GM18870 (cell line): Measurements from ENCODE around the gene SLC25A43.
A peak's percentile ranks its signal among the peaks of the same experiment; 100 is the strongest.
"Not testable (repeated sequence)": the region's sequence is repeated elsewhere in the genome, so short reads cannot be mapped to it uniquely, and the experiment has no call there.

Source experiments
- ATAC-seq: cut with Tn5 transposase; IDR thresholded peaks from one replicate; pipeline ENCODE4 v1.9.1; 2021; ENCODE audit warnings: moderate library complexity; ENCODE audit not compliant: unreplicated experiment

The SLC25A43 gene

DNA sequence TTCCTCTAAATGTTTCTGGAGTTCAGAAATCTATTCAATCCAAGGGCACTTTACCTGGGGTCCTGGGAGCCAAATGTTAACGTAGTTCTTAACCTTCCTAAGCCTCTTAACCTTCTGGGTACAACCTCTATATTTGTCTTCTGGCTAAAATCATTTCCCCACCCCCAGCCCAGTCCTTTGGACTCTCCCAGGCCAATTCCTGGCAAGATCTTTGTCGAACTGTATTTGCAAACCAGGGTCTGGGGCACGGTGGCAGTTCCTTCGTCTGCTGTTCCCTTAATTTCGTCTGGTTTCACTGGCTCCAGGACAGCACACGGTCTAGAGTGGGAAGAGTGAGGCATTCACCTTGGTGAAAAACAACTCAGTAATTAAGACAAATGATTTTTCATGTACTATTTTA is 68.3 kb downstream of the SLC25A43 start:
- no peak for ATAC-seq

DNA sequence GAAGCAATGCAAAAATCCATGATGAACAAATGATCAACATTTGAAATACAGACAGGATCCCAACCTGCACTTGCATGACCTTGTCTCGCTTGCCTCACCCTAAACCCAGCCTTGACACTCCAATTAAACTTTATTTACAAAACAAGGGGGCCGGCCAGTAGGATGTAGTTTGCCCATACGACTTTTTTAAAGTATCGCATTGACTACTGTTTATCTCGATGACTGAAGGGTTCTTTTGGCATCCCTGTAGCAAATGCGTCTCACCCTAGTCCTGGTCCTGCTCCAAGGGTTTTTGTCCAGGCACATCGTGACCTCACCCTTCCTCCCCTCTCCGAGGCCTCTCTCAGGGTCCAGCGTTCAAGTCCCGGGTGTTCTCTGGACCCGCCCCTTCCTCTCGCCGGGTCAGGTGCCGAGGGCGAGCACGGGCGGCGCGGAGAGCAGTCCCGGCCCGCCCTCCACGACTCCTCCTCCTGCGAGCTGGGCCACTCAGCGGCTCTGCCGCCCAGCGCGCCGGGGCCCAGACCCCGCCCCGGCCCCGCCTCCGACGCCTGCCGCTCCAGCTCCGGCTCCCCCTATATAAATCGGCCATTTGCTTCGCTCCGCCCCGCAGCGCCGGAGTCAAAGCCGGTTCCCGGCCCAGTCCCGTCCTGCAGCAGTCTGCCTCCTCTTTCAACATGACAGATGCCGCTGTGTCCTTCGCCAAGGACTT is 68.9 kb downstream of the SLC25A43 start, which contains the start of gene SLC25A5:
Gene SLC25A5, plus strand, starts transcription at position 603 of the 709 bp plus-strand sequence. Its CDS starts 72 bp downstream, at position 675.
- ATAC-seq = peak; percentile 58

DNA sequence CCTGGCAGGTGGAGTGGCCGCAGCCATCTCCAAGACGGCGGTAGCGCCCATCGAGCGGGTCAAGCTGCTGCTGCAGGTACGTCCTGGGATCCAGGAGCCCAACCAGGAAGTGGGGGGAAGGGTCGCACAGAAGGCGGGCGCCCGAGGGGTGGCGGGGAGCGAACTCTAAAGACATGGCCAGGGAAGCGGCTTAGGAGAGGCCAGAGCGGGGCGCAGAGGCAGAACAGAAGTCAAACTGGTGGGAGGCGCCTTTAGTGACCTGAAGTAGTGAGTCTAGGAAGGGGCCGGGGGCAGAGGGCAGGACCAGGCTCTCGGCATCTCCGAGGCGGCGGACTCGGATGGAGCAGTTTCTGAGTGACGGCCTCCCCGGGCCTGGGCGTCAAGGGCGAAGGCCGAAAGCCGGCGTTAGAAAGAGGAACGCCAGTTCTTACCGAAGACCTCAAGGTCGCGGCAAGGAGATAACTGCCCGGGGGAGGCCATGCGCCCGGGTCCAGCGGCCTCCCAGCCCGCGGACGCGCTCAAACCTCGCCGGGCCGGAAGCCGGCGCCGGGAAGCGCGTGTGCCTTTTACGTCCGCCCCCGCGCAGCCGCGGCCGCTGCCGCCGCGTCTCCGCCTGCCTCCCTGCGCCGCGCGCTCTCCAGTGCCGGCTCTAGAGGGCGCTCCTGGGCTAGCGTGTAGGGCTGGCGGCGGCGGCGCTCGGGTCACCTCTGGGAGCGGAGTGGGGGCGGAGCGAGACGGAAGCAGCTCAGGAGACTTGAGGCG is 69.6 kb downstream of the SLC25A43 start:
- peak; percentile 39 for ATAC-seq

DNA sequence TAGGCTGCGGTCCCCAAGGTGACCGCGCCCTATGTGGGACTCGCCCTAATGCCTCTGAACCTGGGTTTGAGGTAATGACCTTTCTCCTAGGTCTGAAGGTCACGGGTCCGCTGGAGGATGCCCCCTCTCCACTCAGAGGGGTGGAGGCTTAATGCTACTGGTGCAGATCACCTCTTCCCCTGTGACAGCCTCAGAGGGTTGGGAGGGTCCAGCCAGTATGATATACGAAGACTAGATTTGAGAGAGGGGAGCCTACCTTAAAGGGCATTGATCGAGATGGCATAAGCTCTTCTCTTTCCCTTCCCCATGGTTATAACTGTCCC is 70.1 kb downstream of the SLC25A43 start:
- no peak for ATAC-seq

DNA sequence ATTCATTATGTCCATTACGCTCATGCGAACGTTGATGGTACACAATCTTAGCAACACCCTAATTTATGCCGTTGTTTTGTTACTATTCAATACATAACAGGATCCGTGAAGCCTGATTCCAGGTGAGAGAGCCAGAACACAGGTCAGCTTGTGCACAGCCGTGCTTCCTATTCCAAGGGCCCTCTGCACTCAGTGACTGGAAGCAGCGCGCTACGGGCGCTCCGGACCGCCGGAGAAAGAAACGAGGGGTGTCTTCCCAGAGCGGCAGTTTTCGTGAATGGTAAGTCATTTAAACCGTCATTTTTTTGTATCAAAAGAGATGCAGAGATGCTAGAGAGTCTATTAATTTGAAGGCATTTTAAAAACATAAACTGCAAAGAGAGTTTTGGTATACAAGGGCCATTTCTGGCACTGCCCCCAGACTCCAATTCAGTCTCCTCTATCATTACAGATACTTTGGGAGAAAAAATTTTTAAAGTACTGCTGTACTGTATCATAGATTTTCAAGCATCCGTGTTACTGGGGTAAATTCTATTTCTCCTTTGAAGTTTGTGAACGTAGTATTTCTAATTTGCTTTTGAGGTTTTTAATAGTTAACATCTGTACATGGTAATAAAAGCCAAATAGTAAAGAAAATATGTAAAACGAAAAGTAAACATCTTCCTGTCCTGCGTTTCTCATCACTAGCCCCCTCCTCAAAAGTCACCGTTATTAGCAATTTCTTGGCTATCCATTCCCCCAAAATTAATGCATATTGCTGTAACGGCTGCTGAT is 75.7 kb downstream of the SLC25A43 start:
- ATAC-seq = no peak

DNA sequence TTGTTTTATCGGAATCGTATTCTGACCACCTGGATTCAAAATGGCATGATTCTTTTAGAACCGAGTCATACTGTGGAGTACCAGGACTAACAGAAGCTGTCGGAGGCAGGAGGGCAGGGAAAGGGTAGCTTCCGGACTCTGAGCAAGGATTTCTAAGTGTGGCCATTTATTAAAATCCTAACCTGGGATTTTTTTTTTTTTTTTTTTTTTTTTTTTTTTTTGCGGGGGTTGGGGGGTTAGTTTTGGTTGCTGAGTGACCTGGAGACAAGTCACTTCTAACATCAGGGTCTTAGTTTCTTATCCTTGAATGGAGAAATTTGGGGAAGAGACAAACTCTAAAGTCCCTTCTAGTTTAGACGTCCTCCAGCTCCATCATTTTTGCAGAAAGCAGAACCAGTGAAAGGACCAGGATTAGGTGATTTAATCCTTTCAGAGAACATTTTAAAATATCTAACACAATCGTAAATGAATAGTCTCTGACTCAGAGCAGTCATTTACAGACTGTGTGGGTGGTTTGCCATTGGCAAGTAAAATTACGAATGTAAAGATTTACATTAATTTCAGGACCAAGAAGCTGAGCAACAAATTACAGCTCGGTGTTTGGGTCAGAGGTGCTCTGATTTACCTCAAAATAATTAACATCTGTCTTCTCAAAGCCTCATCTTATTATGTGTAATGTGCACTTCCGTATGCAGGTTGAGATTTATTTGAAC is 76.4 kb downstream of the SLC25A43 start:
- ATAC-seq = no peak

DNA sequence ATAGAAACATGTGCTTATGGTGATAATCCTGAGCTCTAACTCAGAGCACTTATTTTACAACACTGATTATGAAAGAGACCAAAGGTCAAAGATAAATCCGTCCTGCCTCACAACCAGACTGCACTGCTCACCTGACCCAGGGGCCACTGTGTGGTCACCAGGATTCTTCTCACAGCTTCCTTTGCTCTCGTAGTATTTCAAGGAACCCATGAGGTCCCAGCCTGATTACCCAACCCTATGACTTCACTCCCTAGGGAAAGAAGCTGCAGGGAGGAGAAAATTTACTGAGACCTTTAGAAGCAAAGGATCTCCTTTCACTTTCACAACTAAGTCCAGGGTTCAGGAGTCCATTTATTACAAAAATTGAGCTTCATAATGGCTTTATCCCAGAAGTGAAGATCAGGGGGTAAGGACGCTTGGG is 78.7 kb downstream of the SLC25A43 start:
- ATAC-seq = no peak

DNA sequence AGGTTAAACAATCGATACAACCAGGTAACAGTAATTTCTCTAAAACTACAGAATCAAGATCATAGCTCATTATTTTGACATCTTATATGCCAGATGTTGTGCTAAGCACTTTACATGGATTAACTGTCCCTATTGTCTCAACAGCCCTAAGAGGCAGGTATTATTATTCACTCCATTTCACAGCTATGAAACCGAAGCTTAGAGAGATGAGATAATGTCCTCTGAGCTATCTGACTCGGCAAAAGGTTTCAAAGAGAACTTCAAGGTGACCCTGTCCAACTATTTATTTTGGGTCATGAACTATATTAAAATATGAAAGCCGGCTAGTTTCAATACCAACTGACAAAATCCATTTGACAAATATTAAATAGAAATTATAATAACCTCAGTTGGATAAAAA is 79.4 kb downstream of the SLC25A43 start:
- ATAC-seq = no peak

DNA sequence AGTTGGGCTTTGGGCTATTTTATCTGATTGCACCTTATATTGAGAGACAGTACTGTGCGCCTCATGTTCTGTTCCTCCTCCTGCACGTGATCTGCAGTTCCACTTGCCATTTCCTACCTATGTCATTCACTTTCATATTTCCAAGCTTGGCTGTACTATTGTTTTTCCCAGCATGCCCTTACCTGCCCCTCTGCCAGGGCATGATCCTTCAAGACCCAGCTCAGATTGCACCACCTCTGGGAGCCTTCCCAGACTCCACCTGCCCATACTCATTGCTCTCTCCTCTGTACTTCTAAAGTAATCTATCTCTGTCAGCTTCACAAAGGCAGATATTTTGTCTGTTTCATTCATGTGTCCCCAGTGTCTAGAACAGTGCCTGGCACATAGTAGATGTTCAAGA is 80.7 kb downstream of the SLC25A43 start:
- no peak for ATAC-seq

DNA sequence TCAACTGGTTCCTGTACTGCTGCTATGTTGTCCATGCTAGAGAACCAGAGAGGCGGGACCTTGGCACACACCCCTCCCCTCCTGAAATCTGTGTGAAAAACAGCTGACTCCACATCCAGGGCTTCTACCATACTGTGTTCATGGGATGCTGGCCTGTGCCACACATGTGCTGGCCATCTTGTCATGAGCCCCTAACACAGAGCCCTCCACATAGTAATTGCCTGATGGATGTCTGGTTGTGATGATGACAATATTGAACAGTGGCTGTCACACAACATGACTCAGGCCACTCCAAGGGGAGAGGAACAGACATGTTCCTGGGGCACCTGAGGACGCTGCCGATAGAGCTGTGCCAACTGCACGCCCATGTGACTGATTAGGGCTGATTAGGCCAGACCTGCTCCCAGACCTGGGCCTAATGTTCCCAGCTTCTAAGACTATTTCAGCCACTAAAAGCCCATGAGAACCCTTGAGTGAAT is 82.2 kb downstream of the SLC25A43 start:
- no peak for ATAC-seq

DNA sequence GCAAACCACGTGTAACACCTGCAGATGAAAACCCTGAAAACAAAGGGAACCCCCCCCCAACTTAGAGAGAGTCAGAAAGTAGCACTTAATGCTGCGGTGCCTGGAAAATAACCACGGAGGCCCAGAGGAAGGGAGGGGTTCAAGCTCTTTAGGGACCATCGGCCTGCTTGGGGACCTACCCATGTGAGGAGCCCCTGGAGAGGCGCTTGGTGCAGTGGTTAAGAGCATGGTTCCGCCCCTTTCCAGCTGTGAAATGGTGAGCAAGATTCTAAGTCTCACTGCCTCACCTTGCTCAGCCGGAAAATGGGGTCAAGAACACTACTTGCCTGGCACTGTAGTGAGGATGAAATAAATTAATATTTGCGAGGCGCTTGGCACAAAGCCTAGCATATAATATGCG is 82.9 kb downstream of the SLC25A43 start:
- no peak for ATAC-seq

DNA sequence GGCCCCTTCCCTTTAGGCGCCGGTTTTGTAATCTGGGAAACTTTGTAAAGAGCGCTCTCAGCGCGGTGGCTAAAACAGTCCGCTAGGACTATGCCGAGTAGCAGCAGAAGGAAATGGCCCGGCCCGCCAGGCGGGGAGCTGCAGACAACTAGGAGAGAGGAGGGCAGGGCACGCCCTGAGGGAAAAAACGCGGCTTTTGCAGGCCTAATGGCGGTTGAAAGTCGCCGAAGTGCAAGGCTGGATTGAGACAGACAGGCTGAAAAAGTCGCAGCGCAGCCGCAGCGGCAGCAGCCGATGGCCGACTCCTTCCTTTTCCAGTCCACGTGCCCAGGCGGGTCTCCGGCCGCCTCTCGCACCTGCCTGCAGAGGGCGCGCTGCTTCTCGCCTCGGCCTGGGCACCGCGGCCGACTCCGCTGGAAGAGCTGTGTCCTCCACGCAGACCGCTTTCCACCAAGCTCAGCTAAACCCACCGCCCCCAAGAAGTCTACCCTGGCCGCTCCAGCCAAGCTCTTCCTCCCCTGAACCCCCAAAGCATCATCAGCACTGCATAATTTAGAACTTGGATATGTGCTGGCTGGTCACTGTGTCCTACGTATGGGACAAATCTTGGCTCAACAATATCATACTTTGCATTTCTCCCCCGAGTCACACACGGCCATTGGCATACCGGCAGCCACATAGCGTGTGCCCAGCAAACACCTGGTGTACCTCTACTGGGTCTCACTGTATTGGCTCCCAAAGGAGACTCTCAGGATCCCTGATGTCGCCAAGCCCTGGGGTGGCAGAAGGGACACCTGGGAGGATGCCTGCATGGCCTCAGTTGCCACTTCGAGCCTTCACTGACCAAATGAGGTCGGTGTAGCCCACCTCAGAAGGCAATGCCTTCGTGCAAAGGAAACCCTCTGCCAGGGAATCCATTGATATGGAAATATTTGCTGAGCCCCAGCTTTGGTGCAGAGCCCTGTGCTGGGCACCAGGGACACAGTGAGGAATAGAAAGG is 83.6 kb downstream of the SLC25A43 start:
- no peak for ATAC-seq

DNA sequence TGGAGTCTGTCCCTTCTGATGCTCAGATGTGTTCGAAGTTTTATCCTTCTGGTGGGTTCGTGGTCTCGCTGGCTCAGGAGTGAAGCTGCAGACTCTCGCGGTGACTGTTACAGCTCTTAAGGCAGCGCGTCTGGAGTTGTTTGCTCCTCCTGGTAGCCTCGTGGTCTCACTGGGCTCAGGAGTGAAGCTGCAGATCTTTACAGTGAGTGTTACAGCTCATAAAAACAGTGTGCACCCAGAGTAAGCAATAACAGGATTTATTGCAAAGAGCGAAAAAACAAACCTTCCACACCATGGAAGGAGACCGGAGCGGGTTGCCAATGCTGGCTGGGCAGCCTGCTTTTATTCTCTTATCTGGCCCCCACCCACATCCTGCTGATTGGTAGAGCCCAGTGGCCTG is 87.6 kb downstream of the SLC25A43 start:
- ATAC-seq = no peak

DNA sequence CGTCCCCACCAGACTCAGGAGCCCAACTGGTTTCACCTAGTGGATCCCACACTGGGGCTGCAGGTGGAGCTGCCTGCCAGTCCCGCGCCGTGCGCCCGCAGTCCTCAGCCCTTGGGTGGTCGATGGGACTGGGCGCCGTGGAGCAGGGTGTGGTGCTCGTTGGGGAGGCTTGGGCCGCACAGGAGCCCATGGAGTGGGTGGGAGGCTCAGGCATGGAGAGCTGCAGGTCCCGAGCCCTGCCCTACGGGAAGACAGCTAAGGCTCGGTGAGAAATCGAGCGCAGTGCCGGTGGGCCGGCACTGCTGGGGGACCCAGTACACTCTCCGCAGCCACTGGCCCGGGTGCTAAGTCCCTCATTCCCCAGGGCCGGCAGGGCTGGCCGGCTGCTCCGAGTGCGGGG is 88.6 kb downstream of the SLC25A43 start:
- ATAC-seq = not testable (repeated sequence)

DNA sequence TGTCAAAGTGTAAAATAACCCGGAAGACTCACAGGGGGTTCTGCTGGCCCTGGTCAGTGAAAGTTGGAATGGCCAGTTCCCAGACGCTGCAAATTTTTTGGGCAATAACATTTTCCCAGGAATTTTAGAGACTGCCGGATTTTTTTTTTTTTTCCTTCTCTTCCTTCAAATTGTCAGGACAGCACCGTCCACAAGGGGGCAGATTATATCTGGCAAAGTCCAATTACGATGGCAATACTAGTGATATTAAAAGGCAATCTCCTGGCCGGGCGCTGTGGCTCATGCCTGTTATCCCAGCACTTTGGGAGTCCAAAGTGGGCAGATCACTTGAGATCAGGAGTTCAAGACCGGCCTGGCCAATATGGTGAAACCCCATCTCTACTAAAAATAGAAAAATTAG is 89.6 kb downstream of the SLC25A43 start:
- no peak for ATAC-seq

DNA sequence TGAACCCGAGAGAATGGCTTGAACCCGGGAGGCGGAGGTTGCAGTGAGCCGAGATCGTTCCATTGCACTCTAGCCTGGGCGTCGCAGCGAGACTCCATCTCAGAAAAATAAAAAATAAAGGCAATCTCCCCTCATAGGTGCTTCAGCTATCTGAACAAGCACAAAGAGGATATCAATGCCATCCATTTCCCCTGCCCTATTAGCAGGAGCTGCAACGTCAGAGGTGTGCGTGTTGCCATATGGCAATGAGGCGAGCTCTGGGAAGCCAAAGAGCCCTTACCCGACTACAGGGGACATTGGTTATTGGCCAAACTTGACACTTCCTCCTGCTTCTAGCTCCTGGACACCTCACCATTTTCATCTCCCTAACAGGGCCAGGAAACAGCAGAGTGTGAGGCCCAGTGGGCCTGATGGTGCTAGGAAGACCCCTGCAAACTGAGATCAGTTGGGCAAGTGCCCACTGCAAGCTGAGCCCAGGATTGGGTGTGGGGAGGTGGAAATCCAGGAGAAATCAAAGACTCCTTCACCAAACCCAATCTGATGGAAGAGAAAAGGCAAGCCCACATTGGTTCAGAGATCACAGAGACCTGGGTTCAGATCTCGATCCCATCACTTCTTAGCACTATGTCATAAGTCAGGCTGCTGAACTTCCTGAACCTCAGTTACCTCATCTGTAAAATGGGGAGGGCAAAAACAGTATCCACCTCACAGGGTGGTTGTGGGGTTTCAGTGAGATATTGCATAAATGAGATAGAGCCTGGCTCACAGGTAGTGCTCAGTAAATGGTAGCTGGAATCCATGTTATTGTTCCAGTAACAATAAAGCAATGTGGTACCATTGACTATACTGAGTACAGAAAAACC is 90.3 kb downstream of the SLC25A43 start:
- no peak for ATAC-seq

DNA sequence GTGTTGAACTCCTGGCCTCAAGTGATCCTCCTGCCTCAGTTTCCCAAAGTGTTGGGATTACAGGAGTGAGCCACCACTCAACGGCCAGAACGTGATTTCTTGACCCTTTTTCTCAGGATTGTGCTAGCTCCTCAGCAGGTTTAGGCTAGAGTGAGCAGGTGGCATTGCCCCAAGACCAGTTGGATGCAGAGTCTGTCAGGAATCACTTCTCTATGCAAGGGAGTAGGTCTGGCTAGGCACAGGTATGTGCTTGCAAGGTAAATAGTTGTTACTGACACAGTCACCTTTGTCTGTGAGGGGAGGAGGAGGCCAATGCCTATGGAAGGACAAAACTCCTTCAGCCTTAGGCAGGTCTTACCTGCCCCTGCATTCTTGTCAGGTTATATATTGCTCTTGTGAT is 93.3 kb downstream of the SLC25A43 start:
- no peak for ATAC-seq

DNA sequence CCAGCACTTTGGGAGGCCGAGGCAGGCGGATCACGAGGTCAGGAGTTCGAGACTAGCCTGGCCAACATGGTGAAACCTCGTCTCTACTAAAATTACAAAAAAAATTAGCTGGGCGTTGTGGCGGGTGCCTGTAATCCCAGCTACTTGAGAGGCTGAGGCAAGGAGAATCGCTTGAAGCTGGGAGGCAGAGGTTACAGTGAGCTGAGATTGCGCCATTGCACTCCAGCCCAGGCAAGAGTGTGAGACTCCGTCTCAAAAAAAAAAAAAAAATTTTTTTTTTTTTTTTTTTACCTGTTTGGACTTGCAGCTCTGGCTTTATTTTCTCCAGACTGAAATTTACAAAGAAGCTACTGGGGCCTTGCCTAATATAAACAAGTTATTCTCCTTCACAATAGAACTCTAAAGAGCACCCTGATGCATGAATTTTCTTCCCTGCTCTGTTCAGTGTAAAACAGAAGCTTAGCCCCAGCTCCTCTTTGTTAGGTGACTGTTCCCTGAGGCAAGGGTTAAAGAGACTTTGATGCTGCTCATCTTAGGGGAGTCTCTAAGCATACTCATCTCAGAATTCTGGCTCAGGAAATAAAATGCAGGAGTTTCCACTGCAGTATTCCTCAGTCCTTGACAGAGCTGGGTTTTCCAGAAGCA is 94.8 kb downstream of the SLC25A43 start:
- ATAC-seq = not testable (repeated sequence)
